ENCODE data around the gene CD6.

DNA sequence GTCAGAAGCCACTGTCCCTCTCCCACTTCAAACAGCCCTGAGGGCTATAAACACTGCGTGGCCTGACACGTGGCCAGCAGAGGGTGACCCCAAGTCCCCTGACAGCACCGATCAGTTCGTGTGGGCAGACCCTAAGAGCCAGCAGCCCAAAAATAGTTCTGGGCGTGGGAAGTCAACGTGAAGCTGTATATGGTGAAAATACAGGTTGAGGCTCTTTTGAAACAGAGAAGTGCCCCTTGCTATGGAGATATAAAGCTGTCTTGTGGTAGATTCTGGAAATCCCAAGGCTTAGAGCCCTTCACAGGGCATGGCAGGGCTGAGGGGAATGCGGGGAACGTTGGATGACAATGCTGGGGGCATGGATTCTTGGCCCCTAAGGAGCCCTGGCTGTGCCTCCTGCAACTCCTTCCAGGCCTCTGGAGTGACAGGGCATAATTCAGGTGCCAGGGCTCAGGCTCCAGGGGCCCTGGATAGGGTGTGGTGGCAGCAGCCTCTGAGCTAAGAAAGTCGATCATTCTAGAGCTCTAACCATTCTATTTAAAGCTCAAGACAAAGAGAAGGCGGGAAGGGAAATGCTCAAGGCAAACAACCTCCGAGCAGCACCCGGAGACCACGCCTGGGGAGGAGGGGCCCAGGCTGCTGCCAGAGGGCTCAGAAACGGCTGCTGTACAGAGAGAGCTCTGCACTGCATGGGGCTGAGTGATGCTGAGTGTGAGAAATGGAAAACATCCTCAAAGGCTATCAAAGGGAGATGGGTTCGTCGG lies 70.5 kb downstream of the CD6 start:
- TF ChIP-seq, protein P1, sequence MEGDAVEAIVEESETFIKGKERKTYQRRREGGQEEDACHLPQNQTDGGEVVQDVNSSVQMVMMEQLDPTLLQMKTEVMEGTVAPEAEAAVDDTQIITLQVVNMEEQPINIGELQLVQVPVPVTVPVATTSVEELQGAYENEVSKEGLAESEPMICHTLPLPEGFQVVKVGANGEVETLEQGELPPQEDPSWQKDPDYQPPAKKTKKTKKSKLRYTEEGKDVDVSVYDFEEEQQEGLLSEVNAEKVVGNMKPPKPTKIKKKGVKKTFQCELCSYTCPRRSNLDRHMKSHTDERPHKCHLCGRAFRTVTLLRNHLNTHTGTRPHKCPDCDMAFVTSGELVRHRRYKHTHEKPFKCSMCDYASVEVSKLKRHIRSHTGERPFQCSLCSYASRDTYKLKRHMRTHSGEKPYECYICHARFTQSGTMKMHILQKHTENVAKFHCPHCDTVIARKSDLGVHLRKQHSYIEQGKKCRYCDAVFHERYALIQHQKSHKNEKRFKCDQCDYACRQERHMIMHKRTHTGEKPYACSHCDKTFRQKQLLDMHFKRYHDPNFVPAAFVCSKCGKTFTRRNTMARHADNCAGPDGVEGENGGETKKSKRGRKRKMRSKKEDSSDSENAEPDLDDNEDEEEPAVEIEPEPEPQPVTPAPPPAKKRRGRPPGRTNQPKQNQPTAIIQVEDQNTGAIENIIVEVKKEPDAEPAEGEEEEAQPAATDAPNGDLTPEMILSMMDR (optimal IDR thresholded peaks at IDR 0.05 in 1 of 3, IDR thresholded peaks at IDR 0.05 in 1 of 3, conservative IDR thresholded peaks at IDR 0.05 in 1 of 3; ENCODE audit: extremely low read depth in 1 of 3, insufficient read depth in 2 of 3, low read length in 3 of 3) = no peak
- no peak for TF ChIP-seq EZH2 (IDR thresholded peaks at IDR 0.05; ENCODE audit: low read length)

All from keratinocyte (primary cell).